Astrocyte (in vitro differentiated cells and primary cell): Measurements from ENCODE around the gene TTC7B.

ENCODE experiments used
- EZH2 ChIP-seq: IDR thresholded peaks from 2 replicates; pipeline ENCODE4 v1.6.1; 2012; ENCODE audit warnings: mild to moderate bottlenecking, low read length, inconsistent platforms; ENCODE audit not compliant: insufficient read depth
- TF ChIP-seq, protein P1 (sequence below): IDR thresholded peaks from 2 replicates; pipeline ENCODE4 v1.5.1; 2011; ENCODE audit warnings: low read depth, mild to moderate bottlenecking, inconsistent platforms, low read length, moderate library complexity; ENCODE audit not compliant: insufficient read depth

DNA sequence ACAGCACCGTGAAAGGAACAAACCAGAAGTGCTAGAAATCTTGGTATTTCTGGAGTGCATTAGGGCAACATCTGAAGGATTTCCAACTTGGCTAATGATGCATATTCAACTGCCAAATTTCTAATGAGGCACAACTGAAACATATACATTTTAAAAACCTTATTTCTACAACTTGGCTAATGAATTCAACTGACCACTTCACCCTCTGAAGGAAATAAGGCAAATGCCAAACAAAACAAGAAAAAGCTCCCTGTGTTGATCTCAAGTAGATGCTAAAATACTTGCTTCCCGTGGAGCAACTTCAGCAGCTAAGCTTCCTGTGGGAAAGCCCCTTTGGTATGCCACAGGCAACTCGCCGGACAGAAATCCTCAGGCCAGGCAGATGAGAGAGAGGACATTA is 167.1 kb downstream of the TTC7B start:
- TF ChIP-seq, protein P1, sequence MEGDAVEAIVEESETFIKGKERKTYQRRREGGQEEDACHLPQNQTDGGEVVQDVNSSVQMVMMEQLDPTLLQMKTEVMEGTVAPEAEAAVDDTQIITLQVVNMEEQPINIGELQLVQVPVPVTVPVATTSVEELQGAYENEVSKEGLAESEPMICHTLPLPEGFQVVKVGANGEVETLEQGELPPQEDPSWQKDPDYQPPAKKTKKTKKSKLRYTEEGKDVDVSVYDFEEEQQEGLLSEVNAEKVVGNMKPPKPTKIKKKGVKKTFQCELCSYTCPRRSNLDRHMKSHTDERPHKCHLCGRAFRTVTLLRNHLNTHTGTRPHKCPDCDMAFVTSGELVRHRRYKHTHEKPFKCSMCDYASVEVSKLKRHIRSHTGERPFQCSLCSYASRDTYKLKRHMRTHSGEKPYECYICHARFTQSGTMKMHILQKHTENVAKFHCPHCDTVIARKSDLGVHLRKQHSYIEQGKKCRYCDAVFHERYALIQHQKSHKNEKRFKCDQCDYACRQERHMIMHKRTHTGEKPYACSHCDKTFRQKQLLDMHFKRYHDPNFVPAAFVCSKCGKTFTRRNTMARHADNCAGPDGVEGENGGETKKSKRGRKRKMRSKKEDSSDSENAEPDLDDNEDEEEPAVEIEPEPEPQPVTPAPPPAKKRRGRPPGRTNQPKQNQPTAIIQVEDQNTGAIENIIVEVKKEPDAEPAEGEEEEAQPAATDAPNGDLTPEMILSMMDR = no peak
- no peak for TF ChIP-seq EZH2
